Panc1 (cell line): ENCODE data around the gene ANO6. TPM values are rescaled to one million over a fixed set of nuclear protein-coding genes. Genes with fewer than 3 reads are reported as not detected.

ENCODE experiments used
- ATAC-seq: fragments of 200-7000 bp; cut with Tn5 transposase; 2 replicates; pipeline ENCODE4 v1.9.1; 2020; ENCODE audit warnings: mild to moderate bottlenecking, moderate library complexity
- BruUV-seq: library from RNA; stranded (reverse); fragments of 400-500 nt; replicated peaks from 2 replicates; lab custom pipeline; 2021; lab: Mats Ljungman, UMichigan
- CTCF ChIA-PET: fragments of 300-600 bp; sonication (Branson Sonifier 250); formaldehyde crosslinking; loops from one replicate; lab custom pipeline; 2022; ENCODE audit warnings: antibody characterized with exemption; lab: Charles Lee
- POLR2A ChIA-PET: fragments of 300-600 bp; sonication (Branson Sonifier 250); formaldehyde crosslinking; loops from one replicate; lab custom pipeline; 2022; ENCODE audit warnings: antibody characterized with exemption; lab: Charles Lee
- DNase-seq: peaks from one replicate; pipeline ENCODE4 v3.0.0-alpha.2; 2010; ENCODE audit warnings: low read depth, low spot score
- H3K27ac ChIP-seq: 2 replicates; pipeline ENCODE4 v1.5.1; 2011; ENCODE audit warnings: mild to moderate bottlenecking, low read length, inconsistent platforms
- H3K27me3 ChIP-seq: fragments of 200-500 bp; sonication (Bioruptor generic); 2 replicates; pipeline ENCODE4 v1.6.0; 2014; ENCODE audit warnings: low read length, inconsistent platforms; ENCODE audit not compliant: control insufficient read depth, insufficient read depth
- H3K36me3 ChIP-seq: fragments of 200-500 bp; sonication (Bioruptor generic); 2 replicates; pipeline ENCODE4 v1.5.1; 2014; ENCODE audit warnings: inconsistent platforms, mild to moderate bottlenecking, low read length, moderate library complexity; ENCODE audit not compliant: control insufficient read depth, insufficient read depth
- H3K4me1 ChIP-seq: 2 replicates; pipeline ENCODE4 v1.5.1; 2011; ENCODE audit warnings: inconsistent platforms, mild to moderate bottlenecking, low read length, moderate library complexity; ENCODE audit not compliant: control insufficient read depth, insufficient read depth
- H3K4me3 ChIP-seq, 2 experiments: 2 replicates each; pipeline ENCODE4 v1.5.1; 2011 to 2012; ENCODE audit warnings: low read depth in 2 of 2, low read length in 2 of 2, mild to moderate bottlenecking in 2 of 2, inconsistent platforms in 1 of 2, moderate library complexity in 1 of 2
- H3K9me3 ChIP-seq: fragments of 200-500 bp; sonication (Bioruptor generic); 2 replicates; pipeline ENCODE4 v1.5.1; 2014; ENCODE audit warnings: low read depth, mild to moderate bottlenecking, inconsistent platforms, low read length, moderate library complexity; ENCODE audit not compliant: control insufficient read depth, insufficient read depth
- POLR2AphosphoS5 ChIP-seq: IDR thresholded peaks from 2 replicates; pipeline ENCODE4 v1.6.1; 2012; ENCODE audit warnings: mild to moderate bottlenecking, low read depth, low read length, moderate library complexity
- SIN3A ChIP-seq: IDR thresholded peaks from 2 replicates; pipeline ENCODE4 v1.6.1; 2012; ENCODE audit warnings: low read depth, mild to moderate bottlenecking, low read length, moderate library complexity, borderline replicate concordance; ENCODE audit not compliant: insufficient read depth
- TCF7L2 ChIP-seq: IDR thresholded peaks from 2 replicates; pipeline ENCODE4 v1.6.1; 2011; ENCODE audit warnings: mild to moderate bottlenecking, low read depth, low read length, inconsistent platforms
- in situ Hi-C: cut with HindIII; loops from 2 replicates; pipeline ENCODE4 v1.10.0; 2016; ENCODE audit warnings: low sequenced_read_pairs, low pct_unique_long_range_greater_than_20kb
- intact Hi-C: fragments of 100-400 bp; cut with micrococcal nuclease; formaldehyde crosslinking; loops from one replicate; pipeline ENCODE4 v1.10.0; 2022; ENCODE audit not compliant: unreplicated experiment
- total RNA-seq: library from RNA; stranded (reverse); gene quantifications from one replicate; pipeline ENCODE4 v1.2.1, GENCODE V29; 2021; ENCODE audit not compliant: unreplicated experiment
- TF ChIP-seq, protein P1 (sequence below): fragments of 450-650 bp; IDR thresholded peaks from 2 replicates; pipeline ENCODE4 v1.5.1; 2017; ENCODE audit warnings: mild to moderate bottlenecking
- TF ChIP-seq, protein P2 (sequence below), 2 experiments: IDR thresholded peaks; 2 replicates each; pipeline ENCODE4 v1.6.1; 2011 to 2012; ENCODE audit warnings: low read depth in 2 of 2, control low read depth in 1 of 2, low read length in 1 of 2, mild to moderate bottlenecking in 1 of 2, moderate library complexity in 1 of 2; ENCODE audit not compliant: insufficient read depth in 1 of 2

Gene ANO6
- total RNA-seq, 1 experiment from 2014 or later: 120 TPM

DNA sequence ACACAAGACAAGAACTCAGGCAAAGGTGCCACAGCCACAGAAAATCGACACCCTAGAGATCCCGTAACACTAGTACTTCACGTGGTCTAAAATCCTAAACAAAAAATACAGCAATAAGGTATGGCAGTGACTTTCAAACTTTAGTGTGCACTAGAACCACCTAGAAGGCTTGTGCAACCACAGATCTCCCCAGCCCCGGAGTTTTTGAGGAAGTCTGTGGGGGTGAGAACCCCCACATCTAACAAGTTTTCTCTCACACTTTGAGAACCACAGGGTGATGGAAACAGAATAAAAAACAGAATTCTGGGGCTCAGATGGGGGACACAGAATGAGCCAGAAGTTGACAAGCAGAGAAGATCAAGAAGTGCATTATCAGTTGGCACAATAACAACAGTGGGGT is 254.0 kb downstream of the ANO6 start:
- TF ChIP-seq POLR2AphosphoS5: no peak
- TF ChIP-seq TCF7L2: no peak
- TF ChIP-seq, protein P1, sequence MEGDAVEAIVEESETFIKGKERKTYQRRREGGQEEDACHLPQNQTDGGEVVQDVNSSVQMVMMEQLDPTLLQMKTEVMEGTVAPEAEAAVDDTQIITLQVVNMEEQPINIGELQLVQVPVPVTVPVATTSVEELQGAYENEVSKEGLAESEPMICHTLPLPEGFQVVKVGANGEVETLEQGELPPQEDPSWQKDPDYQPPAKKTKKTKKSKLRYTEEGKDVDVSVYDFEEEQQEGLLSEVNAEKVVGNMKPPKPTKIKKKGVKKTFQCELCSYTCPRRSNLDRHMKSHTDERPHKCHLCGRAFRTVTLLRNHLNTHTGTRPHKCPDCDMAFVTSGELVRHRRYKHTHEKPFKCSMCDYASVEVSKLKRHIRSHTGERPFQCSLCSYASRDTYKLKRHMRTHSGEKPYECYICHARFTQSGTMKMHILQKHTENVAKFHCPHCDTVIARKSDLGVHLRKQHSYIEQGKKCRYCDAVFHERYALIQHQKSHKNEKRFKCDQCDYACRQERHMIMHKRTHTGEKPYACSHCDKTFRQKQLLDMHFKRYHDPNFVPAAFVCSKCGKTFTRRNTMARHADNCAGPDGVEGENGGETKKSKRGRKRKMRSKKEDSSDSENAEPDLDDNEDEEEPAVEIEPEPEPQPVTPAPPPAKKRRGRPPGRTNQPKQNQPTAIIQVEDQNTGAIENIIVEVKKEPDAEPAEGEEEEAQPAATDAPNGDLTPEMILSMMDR: no peak
- no peak for TF ChIP-seq SIN3A
- H3K4me1 ChIP-seq: no peaks in the 10 kb centered on the region
- H3K36me3 ChIP-seq: no peaks in the 10 kb centered on the region
- BruUV-seq: no TSS peak
- H3K27me3 ChIP-seq: no peaks in the 10 kb centered on the region
- in situ Hi-C loops (no loop called here), intact Hi-C loops (no loop called here)
- no peak overlapping the region for H3K4me3 ChIP-seq
- no peaks in the 10 kb centered on the region for H3K9me3 ChIP-seq
- H3K27ac ChIP-seq: no peak overlapping the region
- DNase-seq (no peak), ATAC-seq (no peak)
- POLR2A ChIA-PET: no interaction called here
- CTCF ChIA-PET: no interaction called here

DNA sequence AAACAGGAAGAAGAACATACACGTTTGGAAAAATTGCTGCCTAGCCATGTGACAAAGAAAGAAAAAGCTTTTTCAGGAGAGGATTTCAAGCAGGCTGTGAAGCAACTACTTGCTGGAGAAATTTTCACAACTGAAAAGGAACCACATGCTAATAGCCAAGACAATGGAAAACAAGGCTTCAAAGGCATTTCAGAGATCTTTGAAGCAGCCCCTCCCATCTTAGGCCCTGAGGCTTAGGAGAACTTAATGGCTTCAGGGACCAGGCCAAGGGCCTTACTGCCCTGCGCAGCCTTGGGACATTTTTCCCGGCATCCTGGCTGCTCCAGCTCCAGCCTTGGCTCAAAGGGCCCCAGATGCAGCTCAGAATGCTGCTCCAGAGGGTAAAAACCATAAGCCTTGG is 257.7 kb downstream of the ANO6 start:
- Histone ChIP-seq H3K4me3 (no peak overlapping the region), H3K9me3 (0 out of 2 replicates have a peak, but pooled peaks cover 2% of the 10 kb centered on the region), H3K27me3 (peaks cover 3% of the 10 kb centered on the region; the same call in 1 of the 2 replicates), H3K36me3 (no peaks in the 10 kb centered on the region), H3K4me1 (no peaks in the 10 kb centered on the region), H3K27ac (no peak overlapping the region)
- POLR2A ChIA-PET: no interaction called here
- DNase-seq (no peak), ATAC-seq (no peak)
- in situ Hi-C loops: no loop called here
- CTCF ChIA-PET: no interaction called here
- intact Hi-C loops: no loop called here
- TF ChIP-seq, protein P2, sequence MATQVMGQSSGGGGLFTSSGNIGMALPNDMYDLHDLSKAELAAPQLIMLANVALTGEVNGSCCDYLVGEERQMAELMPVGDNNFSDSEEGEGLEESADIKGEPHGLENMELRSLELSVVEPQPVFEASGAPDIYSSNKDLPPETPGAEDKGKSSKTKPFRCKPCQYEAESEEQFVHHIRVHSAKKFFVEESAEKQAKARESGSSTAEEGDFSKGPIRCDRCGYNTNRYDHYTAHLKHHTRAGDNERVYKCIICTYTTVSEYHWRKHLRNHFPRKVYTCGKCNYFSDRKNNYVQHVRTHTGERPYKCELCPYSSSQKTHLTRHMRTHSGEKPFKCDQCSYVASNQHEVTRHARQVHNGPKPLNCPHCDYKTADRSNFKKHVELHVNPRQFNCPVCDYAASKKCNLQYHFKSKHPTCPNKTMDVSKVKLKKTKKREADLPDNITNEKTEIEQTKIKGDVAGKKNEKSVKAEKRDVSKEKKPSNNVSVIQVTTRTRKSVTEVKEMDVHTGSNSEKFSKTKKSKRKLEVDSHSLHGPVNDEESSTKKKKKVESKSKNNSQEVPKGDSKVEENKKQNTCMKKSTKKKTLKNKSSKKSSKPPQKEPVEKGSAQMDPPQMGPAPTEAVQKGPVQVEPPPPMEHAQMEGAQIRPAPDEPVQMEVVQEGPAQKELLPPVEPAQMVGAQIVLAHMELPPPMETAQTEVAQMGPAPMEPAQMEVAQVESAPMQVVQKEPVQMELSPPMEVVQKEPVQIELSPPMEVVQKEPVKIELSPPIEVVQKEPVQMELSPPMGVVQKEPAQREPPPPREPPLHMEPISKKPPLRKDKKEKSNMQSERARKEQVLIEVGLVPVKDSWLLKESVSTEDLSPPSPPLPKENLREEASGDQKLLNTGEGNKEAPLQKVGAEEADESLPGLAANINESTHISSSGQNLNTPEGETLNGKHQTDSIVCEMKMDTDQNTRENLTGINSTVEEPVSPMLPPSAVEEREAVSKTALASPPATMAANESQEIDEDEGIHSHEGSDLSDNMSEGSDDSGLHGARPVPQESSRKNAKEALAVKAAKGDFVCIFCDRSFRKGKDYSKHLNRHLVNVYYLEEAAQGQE (IDR thresholded peaks at IDR 0.05; ENCODE audit: insufficient read depth in 1 of 2, low read depth in 2 of 2, low read length in 1 of 2): no peak
- TF ChIP-seq SIN3A: no peak
- TF ChIP-seq POLR2AphosphoS5: no peak
- no peak for TF ChIP-seq TCF7L2
- TF ChIP-seq, protein P1: no peak
- no TSS peak for BruUV-seq
